HG03354 (cell line): Measurements from ENCODE around the gene HSP90AB1.

Experiments used
- ATAC-seq: cut with Tn5 transposase; IDR thresholded peaks from one replicate; pipeline ENCODE4 v1.9.1; 2021; ENCODE audit warnings: mild to moderate bottlenecking; ENCODE audit not compliant: unreplicated experiment, poor library complexity, severe bottlenecking

Gene HSP90AB1

GRCh38 chr6:44276667-44277640 is 30.1 kb downstream of the HSP90AB1 start:
- no peak for ATAC-seq

DNA sequence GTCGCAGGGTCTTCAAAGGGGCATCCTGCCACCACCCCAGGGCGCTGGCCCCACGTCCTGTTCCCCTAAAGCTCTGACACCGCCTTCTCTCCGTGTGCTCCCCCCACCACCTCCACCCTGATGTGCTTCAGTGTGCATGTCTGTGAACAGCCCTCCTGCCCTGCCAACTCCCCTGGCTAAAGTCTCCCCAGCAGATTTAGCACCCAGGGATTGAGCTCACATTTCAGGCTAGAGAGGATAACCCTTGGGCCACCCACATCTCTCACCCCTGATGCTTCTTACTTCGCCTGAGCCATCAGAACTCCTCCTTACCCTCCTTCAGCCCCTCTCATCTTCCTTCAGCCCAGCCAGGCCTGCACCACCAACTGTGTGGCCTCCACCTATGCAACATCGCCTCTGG is 30.9 kb downstream of the HSP90AB1 start:
- ATAC-seq: no peak

DNA sequence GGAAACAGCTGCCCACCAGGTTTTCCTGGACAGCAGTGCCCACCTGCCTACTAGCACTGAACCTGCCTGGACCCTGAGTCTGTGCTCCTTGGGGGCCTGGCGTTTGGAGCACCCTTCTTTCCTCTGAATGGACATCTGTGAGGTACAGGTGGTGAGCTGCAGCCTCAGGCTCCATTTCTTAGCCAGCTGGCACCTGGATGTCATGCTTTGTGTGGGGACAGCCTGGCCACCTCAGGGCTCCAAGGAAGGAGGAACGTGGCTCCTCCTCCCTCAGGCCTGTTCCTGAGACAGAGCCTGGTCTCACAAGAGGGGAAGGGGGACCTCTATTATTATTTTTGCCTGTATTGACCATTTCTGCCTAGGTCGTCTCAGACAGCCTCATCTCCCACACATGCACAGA is 31.4 kb downstream of the HSP90AB1 start:
- no peak for ATAC-seq

DNA sequence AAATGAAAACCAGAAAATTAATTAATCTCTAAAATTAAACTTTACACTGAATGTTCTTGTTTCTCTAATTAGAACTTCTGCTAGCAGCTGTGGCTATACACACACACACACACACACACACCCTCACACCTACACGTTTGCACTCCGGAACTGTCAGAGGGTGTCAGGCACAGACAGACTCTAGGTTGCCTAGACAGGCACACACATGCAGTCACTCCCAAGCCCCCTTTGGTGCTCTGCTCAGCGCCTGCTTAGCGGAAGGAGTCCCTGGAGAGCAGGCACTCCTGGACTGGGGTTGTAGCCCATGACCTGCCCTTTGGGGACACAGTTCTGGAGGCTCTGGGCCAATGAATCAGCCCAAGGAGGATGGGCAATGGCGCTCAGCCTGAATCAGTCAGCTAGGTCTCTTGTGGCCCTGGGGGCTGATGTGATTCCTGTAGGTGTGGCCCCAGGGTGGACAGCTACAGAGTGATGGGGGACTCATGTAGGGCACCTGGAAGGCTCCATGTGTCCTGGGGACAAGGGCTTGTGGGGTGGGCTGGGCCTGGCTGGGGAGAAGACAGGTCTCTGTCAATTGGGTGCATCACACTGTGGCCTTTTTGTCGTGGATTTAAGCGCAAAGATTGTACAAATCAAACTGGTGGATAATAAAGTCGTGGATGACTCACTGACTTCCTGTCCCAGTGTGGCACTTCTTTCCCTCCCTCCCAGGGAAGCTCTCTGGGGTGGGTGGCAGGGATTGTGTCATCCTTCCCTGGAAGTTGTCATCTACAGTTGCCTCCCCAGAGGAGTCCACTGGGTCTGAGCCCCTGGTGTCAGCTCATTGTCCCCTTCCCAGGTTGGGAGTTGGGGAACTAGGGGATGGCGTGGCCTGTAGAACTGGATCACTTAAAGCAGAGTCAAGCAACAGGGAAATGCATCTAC is 32.1 kb downstream of the HSP90AB1 start:
- no peak for ATAC-seq

DNA sequence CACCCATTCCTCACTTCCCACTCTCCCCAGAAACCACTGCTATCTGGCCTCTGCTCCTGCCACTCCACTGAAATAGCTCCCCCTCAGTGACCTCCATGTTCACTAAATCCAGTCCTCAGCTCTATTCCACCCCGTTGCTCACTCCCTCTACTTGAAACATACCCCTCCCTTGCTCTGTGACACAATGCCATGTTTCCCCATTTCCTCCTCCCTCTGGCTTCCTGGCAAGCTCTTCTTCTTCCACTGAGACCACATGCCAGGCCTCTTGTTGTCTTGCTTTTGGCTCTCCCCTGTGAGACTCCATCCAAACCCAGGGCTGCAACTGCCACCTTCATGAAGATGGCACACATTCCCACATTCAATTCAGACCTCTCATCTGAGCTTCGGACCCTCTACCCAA is 37.2 kb downstream of the HSP90AB1 start:
- no peak for ATAC-seq

DNA sequence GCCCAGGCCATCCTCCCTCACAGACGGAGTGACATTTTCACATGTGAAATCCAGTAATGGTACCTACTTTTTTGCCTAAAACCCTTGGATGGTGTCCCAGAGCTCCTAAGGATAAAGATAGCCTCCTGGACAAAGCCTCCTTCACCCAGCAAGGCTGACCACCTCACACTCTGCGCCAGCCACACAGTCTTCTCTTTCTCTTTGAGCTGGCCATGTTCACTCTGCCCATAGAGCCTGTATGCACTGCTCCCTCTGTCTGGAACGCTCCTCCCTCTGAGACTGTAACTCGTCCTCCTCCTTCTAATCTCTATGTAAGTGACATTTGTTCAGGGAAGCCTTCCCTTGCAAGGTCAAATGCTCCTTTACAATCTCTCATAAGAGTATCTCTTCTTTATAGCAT is 38.0 kb downstream of the HSP90AB1 start:
- no peak for ATAC-seq

GRCh38 chr6:44285552-44286284 is 38.8 kb downstream of the HSP90AB1 start:
- no peak for ATAC-seq

DNA sequence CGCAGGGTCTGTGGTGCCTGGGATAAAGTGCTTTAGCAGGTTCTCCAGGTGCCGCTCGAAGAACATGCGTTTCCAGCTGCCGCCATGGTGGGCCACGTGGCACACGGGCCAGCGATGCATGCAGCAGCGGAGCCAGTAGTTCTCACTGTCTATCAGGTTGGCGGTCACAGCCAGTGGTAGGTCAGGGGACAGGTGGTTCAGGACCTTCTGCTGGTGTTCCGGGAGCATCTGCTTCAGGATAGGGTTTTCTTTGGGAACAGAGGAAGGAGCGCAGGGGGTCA is 39.3 kb downstream of the HSP90AB1 start:
- ATAC-seq: no peak

GRCh38 chr6:44286747-44287146 is 39.8 kb downstream of the HSP90AB1 start:
- ATAC-seq: no peak

GRCh38 chr6:44289726-44290260 is 42.9 kb downstream of the HSP90AB1 start:
- ATAC-seq: no peak

DNA sequence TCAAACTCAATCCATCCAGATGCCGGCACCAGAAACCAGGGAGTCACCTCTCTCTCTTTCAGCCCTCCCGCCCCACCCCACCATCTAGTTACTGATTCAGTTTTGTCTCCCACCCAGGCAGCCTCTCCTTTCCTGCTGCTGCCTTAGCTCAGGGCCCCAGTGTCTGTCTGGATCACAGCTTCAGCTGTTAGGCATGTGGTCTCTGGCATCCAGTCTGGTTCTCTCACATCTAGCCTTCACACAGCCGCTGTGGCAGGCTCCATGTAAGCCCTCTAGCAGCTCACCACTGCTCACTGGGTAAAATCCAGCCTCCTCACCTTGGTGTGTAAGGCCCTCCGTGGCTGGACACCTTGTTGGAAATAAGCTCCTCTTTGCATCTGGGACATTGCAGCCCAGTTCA is 44.9 kb downstream of the HSP90AB1 start:
- ATAC-seq: no peak

- ATAC-seq: no peak
These were observed 45.9 kb downstream of the HSP90AB1 start for GRCh38 chr6:44292661-44293365.

GRCh38 chr6:44294832-44295791 is 48.2 kb downstream of the HSP90AB1 start:
- no peak for ATAC-seq

DNA sequence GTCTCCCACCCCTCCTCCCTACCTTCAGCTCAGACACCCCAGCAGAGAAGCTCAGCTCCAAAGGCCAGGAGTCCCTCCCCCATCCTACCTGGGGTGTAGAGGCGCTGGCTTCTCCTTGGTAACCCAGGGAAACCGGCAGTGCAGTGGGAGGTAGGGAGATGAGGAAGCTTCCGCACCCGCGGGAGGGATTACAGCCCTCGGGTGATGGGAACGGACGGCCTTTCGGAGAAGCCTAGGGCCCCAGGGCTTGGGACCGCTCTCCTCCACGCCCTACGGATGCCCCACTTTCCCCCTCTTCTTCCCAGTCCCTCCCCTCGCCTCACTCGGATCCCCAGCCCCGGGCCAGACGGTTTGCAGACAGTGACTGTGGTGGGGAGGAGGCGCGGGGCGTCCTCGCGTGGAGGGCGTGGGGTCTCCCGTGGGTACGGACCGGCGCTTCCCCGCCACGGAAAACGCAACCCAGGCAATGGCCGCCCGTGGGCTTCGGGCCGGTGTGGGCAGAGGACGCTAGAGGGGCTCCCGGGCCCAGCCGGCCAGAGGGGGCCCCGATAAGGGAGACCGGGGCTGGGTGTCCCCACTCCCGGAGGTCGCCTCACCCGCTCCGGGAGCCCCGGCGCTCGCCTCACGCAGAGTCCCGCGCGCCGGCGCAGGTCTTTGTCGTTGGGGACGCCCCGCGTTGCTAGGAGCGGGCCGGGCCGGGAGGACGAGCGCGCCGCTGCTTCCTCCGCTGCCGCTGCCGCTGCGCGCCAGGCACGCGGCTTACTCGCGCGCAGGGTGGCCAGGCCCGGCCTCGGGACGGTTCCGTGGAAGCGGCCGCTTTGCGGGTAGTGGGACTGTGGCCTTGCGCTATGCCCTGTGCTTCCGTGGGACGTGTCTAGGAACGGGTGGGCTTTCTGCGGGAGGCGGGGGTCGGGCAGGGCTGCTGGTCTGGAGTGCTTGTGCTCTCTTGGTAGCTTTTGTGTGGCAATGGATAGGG is 50.5 kb downstream of the HSP90AB1 start:
- no peak for ATAC-seq

DNA sequence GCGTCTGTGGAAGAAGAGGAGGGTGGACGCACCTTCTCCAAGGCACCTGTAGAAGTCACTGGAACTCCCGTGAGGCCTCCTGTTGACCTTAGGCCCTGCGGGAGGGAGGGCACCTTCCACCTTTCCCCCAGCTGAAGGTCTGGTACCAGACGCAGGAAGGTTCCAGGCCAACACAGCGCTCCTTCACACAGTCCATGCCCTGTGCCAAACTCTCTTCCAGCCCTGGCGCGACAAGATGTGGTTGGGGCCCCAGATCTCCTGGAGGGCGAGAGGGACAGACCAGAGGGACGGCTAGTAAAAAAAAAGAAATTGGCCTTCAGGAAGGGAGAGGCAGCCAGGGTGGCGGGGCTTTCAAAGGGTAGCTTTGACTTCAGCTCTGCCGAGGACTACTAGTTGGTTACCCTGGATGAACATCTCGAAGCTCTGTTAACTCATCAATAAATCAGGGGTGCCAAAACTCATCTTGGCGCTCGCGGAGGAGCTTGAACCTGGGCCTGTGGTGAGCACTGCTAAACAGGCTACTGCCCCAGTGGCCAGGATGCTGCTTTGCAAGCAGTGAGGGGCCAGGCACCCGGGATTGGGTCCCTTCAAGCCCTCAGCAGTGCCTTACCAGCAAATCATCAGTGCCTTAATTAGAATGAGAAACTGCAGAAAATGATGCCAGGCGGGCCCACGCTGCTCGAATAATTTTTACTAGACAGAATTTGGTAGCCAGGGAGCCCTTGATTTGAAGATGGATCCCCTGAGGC is 51.3 kb downstream of the HSP90AB1 start:
- no peak for ATAC-seq

DNA sequence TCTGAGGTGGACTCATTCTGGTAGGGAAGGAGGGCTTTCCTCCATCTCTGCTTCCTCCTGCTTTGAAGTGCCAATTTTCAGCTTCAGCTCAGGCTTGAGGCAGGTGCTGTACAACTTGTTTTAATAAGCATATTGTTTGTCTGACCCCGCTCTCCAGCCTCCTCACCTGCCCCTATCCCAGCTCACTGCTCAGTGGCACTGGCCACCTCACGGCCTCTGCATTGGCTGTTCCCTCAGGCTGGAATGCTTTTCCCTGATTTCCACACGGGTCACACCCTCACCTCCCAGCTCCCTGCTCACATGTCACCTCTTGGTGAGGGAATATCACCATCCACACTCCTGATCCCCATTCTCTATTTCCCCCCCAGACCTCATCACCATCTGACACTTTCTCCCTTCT is 52.0 kb downstream of the HSP90AB1 start:
- ATAC-seq: no peak
